Measurements from ENCODE around the gene KRTAP12-4. TPM values are rescaled to one million over a fixed set of nuclear protein-coding genes. Genes with fewer than 3 reads are reported as not detected.
"Not testable (repeated sequence)": the region's sequence is repeated elsewhere in the genome, so short reads cannot be mapped to it uniquely, and the experiment has no call there.

Gene KRTAP12-4
- total and polyA plus RNA-seq, 2 donors (not counting 3 experiments of a cell fraction or from before 2014, with no cell fraction given) = not detected

GRCh38 chr21:44664691-44665090 is 10.2 kb upstream of the KRTAP12-4 start:
- FAIRE-seq (no peak), DNase-seq (ENCODE audit: low read depth, low spot score) (no peak)
- intact Hi-C loops (cut with micrococcal nuclease) (no loop called here), dilution Hi-C loops (cut with MboI; ENCODE audit: extremely low pct_ligation_motif_present, low sequenced_read_pairs) (no loop called here)
- Histone ChIP-seq H3K9me3 (replicated peaks; ENCODE audit: control insufficient read depth, insufficient read depth, low read length) (no peaks in the 10 kb centered on the region), H2AFZ (ENCODE audit: low read depth, low read length) (no peak overlapping the region), H3K27me3 (ENCODE audit: control insufficient read depth in 2 of 2, insufficient read depth in 2 of 2, low read length in 2 of 2) (peaks cover 2 to 4% of the 10 kb centered on the region in 2 experiments), H4K20me1 (replicated peaks; ENCODE audit: control insufficient read depth, extremely low read depth, insufficient read depth, low read length) (no peaks in the 10 kb centered on the region), H3K79me2 (ENCODE audit: control insufficient read depth, insufficient read depth, low read length) (no peaks in the 10 kb centered on the region), H3K4me1 (ENCODE audit: control insufficient read depth, extremely low read depth, insufficient read depth, low read length) (no peaks in the 10 kb centered on the region), H3K9ac (replicated peaks; ENCODE audit: extremely low read depth, insufficient read depth, low read length) (no peak overlapping the region), H3K4me3 (replicated peaks in 1 of 3; ENCODE audit: insufficient read depth in 1 of 3, low read depth in 1 of 3, low read length in 3 of 3) (no peak overlapping the region), H3K9me1 (replicated peaks; ENCODE audit: control insufficient read depth, extremely low read depth, insufficient read depth, low read length) (no peaks in the 10 kb centered on the region), H3K36me3 (ENCODE audit: control insufficient read depth in 2 of 2, extremely low read depth in 1 of 2, insufficient read depth in 2 of 2, low read length in 2 of 2) (no peaks in the 10 kb centered on the region), H3K4me2 (ENCODE audit: insufficient read depth, low read length) (no peak overlapping the region), H3K27ac (ENCODE audit: insufficient read depth, low read depth, low read length) (no peak overlapping the region)
- no peak for TF ChIP-seq MAX (IDR thresholded peaks at IDR 0.05; ENCODE audit: insufficient read depth, insufficient read length)
- no peak for TF ChIP-seq FOS (IDR thresholded peaks at IDR 0.05; ENCODE audit: borderline replicate concordance, insufficient read depth, low read length)
- TF ChIP-seq JUN (IDR thresholded peaks at IDR 0.05; ENCODE audit: borderline replicate concordance, insufficient read depth, insufficient read length, low read depth) = no peak
- no peak for TF ChIP-seq GATA2 (IDR thresholded peaks at IDR 0.05; ENCODE audit: insufficient read depth, insufficient read length, low read depth, low read length)
- no peak for TF ChIP-seq POLR2AphosphoS5 (IDR thresholded peaks at IDR 0.05; ENCODE audit: insufficient read depth, low read depth, low read length)
- TF ChIP-seq, protein P1, sequence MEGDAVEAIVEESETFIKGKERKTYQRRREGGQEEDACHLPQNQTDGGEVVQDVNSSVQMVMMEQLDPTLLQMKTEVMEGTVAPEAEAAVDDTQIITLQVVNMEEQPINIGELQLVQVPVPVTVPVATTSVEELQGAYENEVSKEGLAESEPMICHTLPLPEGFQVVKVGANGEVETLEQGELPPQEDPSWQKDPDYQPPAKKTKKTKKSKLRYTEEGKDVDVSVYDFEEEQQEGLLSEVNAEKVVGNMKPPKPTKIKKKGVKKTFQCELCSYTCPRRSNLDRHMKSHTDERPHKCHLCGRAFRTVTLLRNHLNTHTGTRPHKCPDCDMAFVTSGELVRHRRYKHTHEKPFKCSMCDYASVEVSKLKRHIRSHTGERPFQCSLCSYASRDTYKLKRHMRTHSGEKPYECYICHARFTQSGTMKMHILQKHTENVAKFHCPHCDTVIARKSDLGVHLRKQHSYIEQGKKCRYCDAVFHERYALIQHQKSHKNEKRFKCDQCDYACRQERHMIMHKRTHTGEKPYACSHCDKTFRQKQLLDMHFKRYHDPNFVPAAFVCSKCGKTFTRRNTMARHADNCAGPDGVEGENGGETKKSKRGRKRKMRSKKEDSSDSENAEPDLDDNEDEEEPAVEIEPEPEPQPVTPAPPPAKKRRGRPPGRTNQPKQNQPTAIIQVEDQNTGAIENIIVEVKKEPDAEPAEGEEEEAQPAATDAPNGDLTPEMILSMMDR (IDR thresholded peaks at IDR 0.05; ENCODE audit: extremely low read depth in 1 of 2, insufficient read depth in 1 of 2, low read depth in 1 of 2, low read length in 2 of 2) = no peak
- no peak for TF ChIP-seq EZH2 (IDR thresholded peaks at IDR 0.05; ENCODE audit: borderline replicate concordance, low read depth, low read length, severe bottlenecking)
- no peak for TF ChIP-seq MYC (IDR thresholded peaks at IDR 0.05; ENCODE audit: low read depth, low read length)
- no peak for TF ChIP-seq POLR2A (IDR thresholded peaks at IDR 0.05; ENCODE audit: low read depth, low read length)
- ChIA-PET CTCF (no interaction called here), POLR2A (no interaction called here)
- no TSS peak for BruUV-seq (replicated peaks)

GRCh38 chr21:44661567-44661966 is 7.1 kb upstream of the KRTAP12-4 start:
- H2AFZ ChIP-seq (ENCODE audit: low read depth, low read length); BruUV-seq (replicated peaks); H3K4me1 ChIP-seq (ENCODE audit: control insufficient read depth, extremely low read depth, insufficient read depth, low read length); H3K4me2 ChIP-seq (ENCODE audit: insufficient read depth, low read length); H3K27ac ChIP-seq (ENCODE audit: insufficient read depth, low read depth, low read length); intact Hi-C loops (cut with micrococcal nuclease); H3K9me1 ChIP-seq (replicated peaks; ENCODE audit: control insufficient read depth, extremely low read depth, insufficient read depth, low read length); FAIRE-seq; H3K27me3 ChIP-seq (ENCODE audit: control insufficient read depth in 2 of 2, insufficient read depth in 2 of 2, low read length in 2 of 2); H3K36me3 ChIP-seq (ENCODE audit: control insufficient read depth in 2 of 2, extremely low read depth in 1 of 2, insufficient read depth in 2 of 2, low read length in 2 of 2); H3K79me2 ChIP-seq (ENCODE audit: control insufficient read depth, insufficient read depth, low read length); DNase-seq (ENCODE audit: low read depth, low spot score); dilution Hi-C loops (cut with MboI; ENCODE audit: extremely low pct_ligation_motif_present, low sequenced_read_pairs); CTCF ChIA-PET; H3K9me3 ChIP-seq (replicated peaks; ENCODE audit: control insufficient read depth, insufficient read depth, low read length); H3K4me3 ChIP-seq (replicated peaks in 1 of 3; ENCODE audit: insufficient read depth in 1 of 3, low read depth in 1 of 3, low read length in 3 of 3); POLR2A ChIA-PET; H4K20me1 ChIP-seq (replicated peaks; ENCODE audit: control insufficient read depth, extremely low read depth, insufficient read depth, low read length); H3K9ac ChIP-seq (replicated peaks; ENCODE audit: extremely low read depth, insufficient read depth, low read length): not testable (repeated sequence)
